Activated CD8-positive, alpha-beta memory T cell treated with anti-CD3 and anti-CD28 coated beads for 48 hours (primary cell): ENCODE results near the gene GREM2.

ENCODE experiments used
- DNase-seq, 3 experiments: peaks; one replicate each; pipeline ENCODE4 v3.0.0-alpha.2; 2020; ENCODE audit warnings: low read depth in 2 of 3, low spot score in 2 of 3

The GREM2 gene

GRCh38 chr1:240462766-240463395 lies 149.1 kb downstream of the GREM2 start:
- no peak for DNase-seq

GRCh38 chr1:240462277-240462676 lies 149.7 kb downstream of the GREM2 start:
- no peak for DNase-seq

GRCh38 chr1:240457203-240457602 lies 154.8 kb downstream of the GREM2 start:
- no peak for DNase-seq

- DNase-seq: no peak
These were observed 156.6 kb downstream of the GREM2 start for GRCh38 chr1:240455228-240455821.

- no peak for DNase-seq
These were observed 166.6 kb downstream of the GREM2 start for GRCh38 chr1:240445369-240445768.

- no peak for DNase-seq
These were observed 170.3 kb downstream of the GREM2 start for GRCh38 chr1:240441669-240442068.
